Fibroblast of lung (primary cell): ENCODE results near the gene RELCH. TPM values are rescaled to one million over a fixed set of nuclear protein-coding genes. Genes with fewer than 3 reads are reported as not detected.

ENCODE experiments used
- DNase-seq, 2 donors: peaks; one replicate each; pipeline versions ENCODE4 v3.0.0 to v3.0.0-alpha.2; 2010; ENCODE audit warnings: low read depth in 2 of 2
- H2AFZ ChIP-seq: 2 replicates; pipeline ENCODE4 v1.5.1; 2012; ENCODE audit warnings: low read length, control low read depth, inconsistent platforms
- H3K27ac ChIP-seq: 2 replicates; pipeline ENCODE4 v1.5.1; 2011; ENCODE audit warnings: low read length, control low read depth; ENCODE audit not compliant: insufficient read depth
- H3K27me3 ChIP-seq: 2 replicates; pipeline ENCODE4 v1.5.1; 2011; ENCODE audit warnings: mild to moderate bottlenecking, low read length; ENCODE audit not compliant: control insufficient read depth, insufficient read depth
- H3K36me3 ChIP-seq: 2 replicates; pipeline ENCODE4 v1.5.1; 2011; ENCODE audit warnings: low read length; ENCODE audit not compliant: control insufficient read depth, insufficient read depth
- H3K4me1 ChIP-seq: 2 replicates; pipeline ENCODE4 v1.5.1; 2011; ENCODE audit warnings: low read length; ENCODE audit not compliant: control insufficient read depth, insufficient read depth; ENCODE audit errors: extremely low read depth
- H3K4me2 ChIP-seq: 2 replicates; pipeline ENCODE4 v1.5.1; 2011; ENCODE audit warnings: low read length, control low read depth; ENCODE audit not compliant: insufficient read depth; ENCODE audit errors: extremely low read depth
- H3K4me3 ChIP-seq, 4 experiments: fragments of 200-600 bp in 1 of 4; sonication (generic) in 1 of 4; replicated peaks in 1 of 4; 2 replicates each; pipeline ENCODE4 v1.5.1; 2011 to 2016; ENCODE audit warnings: low read length in 4 of 4, low read depth in 3 of 4, mild to moderate bottlenecking in 3 of 4, control low read depth in 2 of 4, inconsistent platforms in 1 of 4, mixed read lengths in 1 of 4; ENCODE audit not compliant: insufficient read depth in 1 of 4; ENCODE audit errors: control extremely low read depth in 1 of 4
- H3K79me2 ChIP-seq: 2 replicates; pipeline ENCODE4 v1.5.1; 2012; ENCODE audit warnings: mild to moderate bottlenecking, low read length, inconsistent platforms; ENCODE audit not compliant: control insufficient read depth, insufficient read depth
- H3K9ac ChIP-seq: 2 replicates; pipeline ENCODE4 v1.5.1; 2011; ENCODE audit warnings: mild to moderate bottlenecking, low read length, control low read depth; ENCODE audit not compliant: insufficient read depth
- H3K9me3 ChIP-seq: 2 replicates; pipeline ENCODE4 v1.5.1; 2012; ENCODE audit warnings: low read depth, low read length; ENCODE audit not compliant: control insufficient read depth, insufficient read depth
- H4K20me1 ChIP-seq: 2 replicates; pipeline ENCODE4 v1.5.1; 2011; ENCODE audit warnings: low read length; ENCODE audit not compliant: control insufficient read depth, insufficient read depth; ENCODE audit errors: extremely low read depth
- EZH2 ChIP-seq: IDR thresholded peaks from 2 replicates; pipeline ENCODE4 v1.5.1; 2012; ENCODE audit warnings: low read length, control low read depth, mild to moderate bottlenecking; ENCODE audit errors: missing control alignments
- polyA plus RNA-seq, 2 donors: library from polyadenylated mRNA; depleted of rRNA in 1 of 2; stranded (reverse) in 1 of 2; unstranded in 1 of 2; fragments of >200 nt; gene quantifications; 2 replicates each; pipeline ENCODE4 v1.2.1, GENCODE V29; 2011 to 2012; ENCODE audit warnings: missing spikeins in 1 of 2
- total RNA-seq: library from RNA; depleted of rRNA; stranded (reverse); fragments of >200 nt; gene quantifications from 2 replicates; pipeline ENCODE4 v1.2.1, GENCODE V29; 2014
- TF ChIP-seq, protein P1 (sequence below), 2 donors: IDR thresholded peaks in 1 of 2; conservative IDR thresholded peaks in 1 of 2; 1 replicate in 1 of 2; 2 replicates in 1 of 2; pipeline ENCODE4 v1.5.1; 2011 to 2012; ENCODE audit warnings: low read length in 2 of 2, control low read depth in 1 of 2, inconsistent platforms in 1 of 2, low read depth in 1 of 2, mild to moderate bottlenecking in 1 of 2

Gene RELCH
- total and polyA plus RNA-seq, 2 donors (not counting 1 experiment from before 2014, with no cell fraction given), result 13.1 to 34.5 TPM

GRCh38 chr18:62334120-62334519 is 147.1 kb downstream of the RELCH start:
- H2AFZ ChIP-seq, result no peak overlapping the region
- no peaks in the 10 kb centered on the region for H3K36me3 ChIP-seq
- H4K20me1 ChIP-seq, result no peaks in the 10 kb centered on the region
- H3K27ac ChIP-seq, result no peak overlapping the region
- H3K79me2 ChIP-seq, result no peaks in the 10 kb centered on the region
- H3K4me1 ChIP-seq, result peaks cover 15% of the 10 kb centered on the region
- DNase-seq, result peak in 1 of 2 donors; percentile 60
- H3K27me3 ChIP-seq, result no peaks in the 10 kb centered on the region
- no peak overlapping the region for H3K9ac ChIP-seq
- no peak overlapping the region for H3K4me3 ChIP-seq
- H3K4me2 ChIP-seq, result no peak overlapping the region
- no peaks in the 10 kb centered on the region for H3K9me3 ChIP-seq
- no peak for TF ChIP-seq EZH2
- TF ChIP-seq, protein P1, sequence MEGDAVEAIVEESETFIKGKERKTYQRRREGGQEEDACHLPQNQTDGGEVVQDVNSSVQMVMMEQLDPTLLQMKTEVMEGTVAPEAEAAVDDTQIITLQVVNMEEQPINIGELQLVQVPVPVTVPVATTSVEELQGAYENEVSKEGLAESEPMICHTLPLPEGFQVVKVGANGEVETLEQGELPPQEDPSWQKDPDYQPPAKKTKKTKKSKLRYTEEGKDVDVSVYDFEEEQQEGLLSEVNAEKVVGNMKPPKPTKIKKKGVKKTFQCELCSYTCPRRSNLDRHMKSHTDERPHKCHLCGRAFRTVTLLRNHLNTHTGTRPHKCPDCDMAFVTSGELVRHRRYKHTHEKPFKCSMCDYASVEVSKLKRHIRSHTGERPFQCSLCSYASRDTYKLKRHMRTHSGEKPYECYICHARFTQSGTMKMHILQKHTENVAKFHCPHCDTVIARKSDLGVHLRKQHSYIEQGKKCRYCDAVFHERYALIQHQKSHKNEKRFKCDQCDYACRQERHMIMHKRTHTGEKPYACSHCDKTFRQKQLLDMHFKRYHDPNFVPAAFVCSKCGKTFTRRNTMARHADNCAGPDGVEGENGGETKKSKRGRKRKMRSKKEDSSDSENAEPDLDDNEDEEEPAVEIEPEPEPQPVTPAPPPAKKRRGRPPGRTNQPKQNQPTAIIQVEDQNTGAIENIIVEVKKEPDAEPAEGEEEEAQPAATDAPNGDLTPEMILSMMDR (conservative IDR thresholded peaks at IDR 0.05 in 1 of 2, IDR thresholded peaks at IDR 0.05 in 1 of 2; ENCODE audit: low read depth in 1 of 2, low read length in 2 of 2), result no peak

- Histone ChIP-seq H3K9me3 (no peaks in the 10 kb centered on the region), H3K4me2 (no peak overlapping the region), H3K4me3 (no peak overlapping the region), H4K20me1 (no peaks in the 10 kb centered on the region), H3K36me3 (no peaks in the 10 kb centered on the region), H3K27me3 (no peaks in the 10 kb centered on the region), H3K9ac (no peak overlapping the region), H3K4me1 (peaks cover 7% of the 10 kb centered on the region), H3K27ac (no peak overlapping the region), H3K79me2 (no peaks in the 10 kb centered on the region), H2AFZ (no peak overlapping the region)
- TF ChIP-seq, protein P1 (conservative IDR thresholded peaks at IDR 0.05 in 1 of 2, IDR thresholded peaks at IDR 0.05 in 1 of 2; ENCODE audit: low read depth in 1 of 2, low read length in 2 of 2), result no peak
- DNase-seq, result no peak
Measured at GRCh38 chr18:62335494-62335893, 148.4 kb downstream of the RELCH start.

- Histone ChIP-seq H2AFZ (no peak overlapping the region), H3K9ac (no peak overlapping the region), H3K27ac (no peak overlapping the region), H4K20me1 (no peaks in the 10 kb centered on the region), H3K4me3 (no peak overlapping the region), H3K4me1 (peaks cover under 1% of the 10 kb centered on the region), H3K27me3 (no peaks in the 10 kb centered on the region), H3K4me2 (no peak overlapping the region), H3K9me3 (no peaks in the 10 kb centered on the region), H3K36me3 (no peaks in the 10 kb centered on the region), H3K79me2 (no peaks in the 10 kb centered on the region)
- no peak for DNase-seq
- no peak for TF ChIP-seq EZH2
- TF ChIP-seq, protein P1 (conservative IDR thresholded peaks at IDR 0.05 in 1 of 2, IDR thresholded peaks at IDR 0.05 in 1 of 2; ENCODE audit: low read depth in 1 of 2, low read length in 2 of 2), result no peak
Measured at GRCh38 chr18:62336618-62337017, 149.6 kb downstream of the RELCH start.
